ENCODE measurements around the gene HSD17B4. TPM values are rescaled to one million over a fixed set of nuclear protein-coding genes. Genes with fewer than 3 reads are reported as not detected.

The HSD17B4 gene
- total and polyA plus RNA-seq, 9 of the 15 experiments (the other 6 are each of a cell fraction or from before 2014, with no cell fraction given), result 50.6 to 187 (median 94.6) TPM

DNA sequence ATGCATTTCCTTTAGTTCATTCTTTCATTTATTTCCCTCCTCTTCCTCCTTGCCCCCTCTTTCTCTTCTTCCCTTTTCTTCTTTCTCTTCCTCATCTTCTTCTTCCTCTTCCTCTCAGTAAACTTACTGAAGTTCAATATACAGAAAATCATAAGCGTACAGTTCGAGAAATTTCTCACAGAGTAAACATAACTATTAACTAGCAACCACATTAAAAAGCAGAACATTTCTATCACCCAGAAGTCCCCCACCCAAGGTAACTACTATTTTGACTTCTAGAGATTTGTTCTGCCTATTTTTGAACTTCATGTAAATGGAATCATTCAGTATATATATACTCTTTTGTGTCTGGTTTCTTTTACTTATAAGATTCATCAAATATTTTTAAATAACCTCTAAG, 48.3 kb upstream of the HSD17B4 start:
- Histone ChIP-seq H3K4me2 (ENCODE audit: insufficient read depth, low read length) (no peak overlapping the region), H2AFZ (ENCODE audit: low read depth, low read length) (no peak overlapping the region), H3K9ac (ENCODE audit: insufficient read depth in 1 of 2, low read depth in 2 of 2, low read length in 2 of 2) (no peak overlapping the region), H4K20me1 (replicated peaks; ENCODE audit: control insufficient read depth, insufficient read depth, low read length) (no peaks in the 10 kb centered on the region), H3K9me3 (replicated peaks; ENCODE audit: control insufficient read depth, insufficient read depth, low read depth, low read length) (no peaks in the 10 kb centered on the region), H3K36me3 (ENCODE audit: control insufficient read depth, insufficient read depth, low read length) (no peaks in the 10 kb centered on the region), H3K27me3 (ENCODE audit: control insufficient read depth in 2 of 2, insufficient read depth in 2 of 2, low read length in 2 of 2) (no peaks in the 10 kb centered on the region), H3K4me1 (replicated peaks in 1 of 2; ENCODE audit: control insufficient read depth in 2 of 2, insufficient read depth in 2 of 2, low read length in 2 of 2) (peaks cover 0 to 35% of the 10 kb centered on the region in 2 experiments; a peak in 3 of 5 replicates), H3K9me1 (ENCODE audit: control insufficient read depth, insufficient read depth, low read length) (no peaks in the 10 kb centered on the region), H3K27ac (ENCODE audit: extremely low read depth, low read depth, low read length) (no peak overlapping the region), H3K79me2 (ENCODE audit: control insufficient read depth, insufficient read depth, low read length) (no peaks in the 10 kb centered on the region), H3K4me3 (no peak overlapping the region)
- DNase-seq (ENCODE audit: extremely low read depth in 1 of 4, low spot score in 3 of 4) (no peak), FAIRE-seq (no peak), ATAC-seq (no peak)
- in situ Hi-C loops (cut with MboI), result no loop called here
- TF ChIP-seq ZNF512 (tag; IDR thresholded peaks at IDR 0.05) (0 out of 2 replicates have a peak, but pooled peaks have one; percentile 45), RCOR1 (IDR thresholded peaks at IDR 0.05; ENCODE audit: borderline replicate concordance in 1 of 2, low read depth in 2 of 2, low read length in 2 of 2) (no peak)
- 83% methylated on average over 2 of the region's 2 CpGs for WGBS (ENCODE audit: insufficient coverage, low coverage, missing lambda C conversion rate)
- ChIA-PET POLR2A (no interaction called here), CTCF (ENCODE audit: low intra/inter-chr PET ratio) (no interaction called here)
- no TSS peak for BruUV-seq (replicated peaks)
- intact Hi-C loops (cut with micrococcal nuclease), result no loop called here

DNA sequence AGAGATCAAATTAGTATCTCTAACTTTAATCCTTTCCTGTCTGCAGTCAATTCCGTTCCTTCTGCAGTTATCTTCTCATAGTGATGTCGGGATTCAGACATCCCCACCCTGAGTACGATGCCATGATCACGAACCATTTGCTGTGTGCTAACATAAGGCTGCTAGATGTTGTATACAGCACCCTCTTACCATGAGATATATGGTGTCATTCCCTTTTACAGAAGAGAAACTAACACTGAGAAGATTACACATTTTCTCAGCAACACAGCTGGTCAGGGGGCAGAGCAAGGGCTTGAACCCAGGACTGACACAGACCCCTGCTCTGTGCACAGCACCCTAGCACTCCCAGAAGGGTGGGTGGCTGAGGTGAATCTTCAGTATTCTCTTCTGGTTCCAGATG, 46.9 kb upstream of the HSD17B4 start:
- peaks cover 0 to 27% of the 10 kb centered on the region in 2 experiments; a peak in 2 of 5 replicates for H3K4me1 ChIP-seq (replicated peaks in 1 of 2; ENCODE audit: control insufficient read depth in 2 of 2, insufficient read depth in 2 of 2, low read length in 2 of 2)
- DNase-seq (ENCODE audit: extremely low read depth in 1 of 4, low spot score in 3 of 4), result no peak
- TF ChIP-seq CBX2 (IDR thresholded peaks at IDR 0.05; ENCODE audit: insufficient read depth, low read length, poor library complexity, severe bottlenecking), result no peak
- no peak for TF ChIP-seq ZNF408 (CRISPR knock-in tag; IDR thresholded peaks at IDR 0.05; ENCODE audit: low read depth)
- no peak for TF ChIP-seq ZNF76 (CRISPR knock-in tag; IDR thresholded peaks at IDR 0.05; ENCODE audit: borderline replicate concordance)
- TF ChIP-seq TRIM24 (IDR thresholded peaks at IDR 0.05), result no peak
- no peak for TF ChIP-seq ZHX1 (conservative IDR thresholded peaks at IDR 0.05; ENCODE audit: low read length)
- H3K79me2 ChIP-seq (ENCODE audit: control insufficient read depth, insufficient read depth, low read length), result no peaks in the 10 kb centered on the region
- no peaks in the 10 kb centered on the region for H3K36me3 ChIP-seq (ENCODE audit: control insufficient read depth, insufficient read depth, low read length)
- ChIA-PET POLR2A (interaction anchor here (0.7 kb wide), 1 partner anchor 334 kb away, joined by 3 read pairs; the partner anchor contains the start of gene DMXL1), CTCF (ENCODE audit: low intra/inter-chr PET ratio) (interaction anchor here (0.6 kb wide), 1 partner anchor 435 kb away, joined by 3 read pairs; no protein-coding TSS in a partner anchor)
- ATAC-seq, result peak; percentile 18; the same call in 1 of the 3 replicates
- peak overlapping the region; percentile 70 for H2AFZ ChIP-seq (ENCODE audit: low read depth, low read length)
- WGBS (ENCODE audit: insufficient coverage, low coverage, missing lambda C conversion rate), result 4% methylated on average over 4 of the region's 4 CpGs
- no peak overlapping the region for H3K9ac ChIP-seq (ENCODE audit: insufficient read depth in 1 of 2, low read depth in 2 of 2, low read length in 2 of 2)
- no peaks in the 10 kb centered on the region for H3K27me3 ChIP-seq (ENCODE audit: control insufficient read depth in 2 of 2, insufficient read depth in 2 of 2, low read length in 2 of 2)
- H3K9me1 ChIP-seq (ENCODE audit: control insufficient read depth, insufficient read depth, low read length), result no peaks in the 10 kb centered on the region
- H3K4me2 ChIP-seq (ENCODE audit: insufficient read depth, low read length), result peak overlapping the region; percentile 28; the same call in 1 of the 2 replicates
- intact Hi-C loops (cut with micrococcal nuclease) (no loop called here), in situ Hi-C loops (cut with MboI) (no loop called here)
- no peak overlapping the region for H3K4me3 ChIP-seq
- no peaks in the 10 kb centered on the region for H3K9me3 ChIP-seq (replicated peaks; ENCODE audit: control insufficient read depth, insufficient read depth, low read depth, low read length)
- BruUV-seq (replicated peaks), result no TSS peak
- H3K27ac ChIP-seq (ENCODE audit: extremely low read depth, low read depth, low read length), result no peak overlapping the region
- no peaks in the 10 kb centered on the region for H4K20me1 ChIP-seq (replicated peaks; ENCODE audit: control insufficient read depth, insufficient read depth, low read length)
- no peak for FAIRE-seq
